Chondrocyte (in vitro differentiated cells): ENCODE data around the gene TXNIP. TPM values are rescaled to one million over a fixed set of nuclear protein-coding genes. Genes with fewer than 3 reads are reported as not detected.

ENCODE experiments used
- DNase-seq: peaks from one replicate; pipeline ENCODE4 v3.0.0; 2021; ENCODE audit warnings: mixed read lengths, low spot score
- H3K27ac Mint-ChIP-seq: one replicate; pipeline ENCODE4 v1.8.0; 2021; ENCODE audit warnings: mild to moderate bottlenecking, moderate library complexity, mixed read lengths; ENCODE audit not compliant: unreplicated experiment
- H3K27me3 Mint-ChIP-seq: 2 replicates; pipeline ENCODE4 v1.8.0; 2021; ENCODE audit warnings: low read depth, mixed read lengths
- H3K36me3 Mint-ChIP-seq: 2 replicates; pipeline ENCODE4 v1.8.0; 2021; ENCODE audit warnings: low read depth, mixed read lengths
- H3K4me1 Mint-ChIP-seq: 2 replicates; pipeline ENCODE4 v1.8.0; 2021; ENCODE audit warnings: low read depth, mild to moderate bottlenecking, mixed read lengths
- H3K4me3 Mint-ChIP-seq: one replicate; pipeline ENCODE4 v1.8.0; 2021; ENCODE audit warnings: mild to moderate bottlenecking, moderate library complexity, mixed read lengths; ENCODE audit not compliant: unreplicated experiment
- H3K9me3 Mint-ChIP-seq: 2 replicates; pipeline ENCODE4 v1.8.0; 2021; ENCODE audit warnings: low read depth, mixed read lengths
- CTCF ChIP-seq: fragments of 200-600 bp; sonication (generic); IDR thresholded peaks from 2 replicates; pipeline ENCODE4 v1.5.0; 2021; ENCODE audit warnings: antibody characterized with exemption, mild to moderate bottlenecking, moderate library complexity
- total RNA-seq: library from RNA; stranded (reverse); gene quantifications from 3 replicates; pipeline ENCODE4 v1.2.1, GENCODE V29; 2021

TXNIP gene
- total RNA-seq, 1 donor from 2014 or later = 3.8 TPM

DNA sequence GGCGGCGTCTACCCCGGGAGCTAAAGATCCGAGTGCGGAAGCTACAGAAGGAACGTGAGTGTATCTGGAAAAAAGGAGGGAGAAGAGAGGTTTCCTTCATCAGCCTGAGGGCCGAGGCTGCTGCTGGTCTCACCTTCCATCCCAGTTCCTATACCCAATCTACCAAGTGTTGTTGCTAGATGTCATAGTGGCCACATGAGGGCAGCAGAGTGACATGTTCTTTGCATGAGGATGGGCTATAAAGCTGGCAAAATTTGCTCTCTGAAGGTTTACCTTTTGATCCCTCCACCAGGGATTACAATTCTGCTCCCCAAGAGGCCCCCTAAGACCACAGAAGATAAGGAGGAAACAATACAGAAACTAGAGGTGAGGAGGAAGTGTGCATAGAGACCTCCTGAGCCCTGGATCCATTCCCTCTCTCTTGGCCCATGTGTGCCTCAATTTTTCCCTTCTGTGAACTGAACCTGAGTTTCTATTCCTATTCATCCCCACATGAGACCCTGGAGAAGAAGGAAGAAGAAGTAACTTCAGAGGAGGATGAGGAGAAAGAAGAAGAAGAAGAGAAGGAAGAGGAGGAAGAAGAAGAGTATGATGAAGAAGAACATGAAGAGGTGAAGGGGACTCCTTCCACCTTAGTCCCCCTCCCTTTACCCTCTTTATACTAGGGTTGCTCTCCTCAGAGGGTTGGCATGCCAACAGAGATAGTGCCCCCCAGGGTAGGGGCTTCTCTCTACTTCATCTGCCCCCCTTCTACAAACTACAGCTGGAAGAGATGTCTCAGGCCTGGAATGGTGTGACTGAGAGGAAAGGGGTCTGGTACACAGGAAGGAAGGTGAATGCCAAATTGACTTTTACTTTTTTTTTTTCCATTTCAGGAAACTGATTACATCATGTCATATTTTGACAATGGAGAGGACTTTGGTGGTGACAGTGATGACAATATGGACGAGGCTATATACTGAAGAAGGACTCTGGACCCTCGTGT, 18.6 kb downstream of the TXNIP start:
- Mint-ChIP-seq H3K9me3 (no peaks in the 10 kb centered on the region), H3K4me1 (no peaks in the 10 kb centered on the region), H3K36me3 (no peaks in the 10 kb centered on the region), H3K27me3 (no peaks in the 10 kb centered on the region), H3K4me3 (no peak overlapping the region), H3K27ac (no peak overlapping the region)
- no peak for DNase-seq
- TF ChIP-seq CTCF = peak; percentile 93

GRCh38 chr1:145977016-145977415, 19.4 kb downstream of the TXNIP start:
- DNase-seq = no peak
- no peaks in the 10 kb centered on the region for H3K27me3 Mint-ChIP-seq
- H3K36me3 Mint-ChIP-seq = no peaks in the 10 kb centered on the region
- H3K27ac Mint-ChIP-seq = no peak overlapping the region
- H3K4me1 Mint-ChIP-seq = no peaks in the 10 kb centered on the region
- TF ChIP-seq CTCF = no peak
- H3K4me3 Mint-ChIP-seq = no peak overlapping the region
- no peaks in the 10 kb centered on the region for H3K9me3 Mint-ChIP-seq

DNA sequence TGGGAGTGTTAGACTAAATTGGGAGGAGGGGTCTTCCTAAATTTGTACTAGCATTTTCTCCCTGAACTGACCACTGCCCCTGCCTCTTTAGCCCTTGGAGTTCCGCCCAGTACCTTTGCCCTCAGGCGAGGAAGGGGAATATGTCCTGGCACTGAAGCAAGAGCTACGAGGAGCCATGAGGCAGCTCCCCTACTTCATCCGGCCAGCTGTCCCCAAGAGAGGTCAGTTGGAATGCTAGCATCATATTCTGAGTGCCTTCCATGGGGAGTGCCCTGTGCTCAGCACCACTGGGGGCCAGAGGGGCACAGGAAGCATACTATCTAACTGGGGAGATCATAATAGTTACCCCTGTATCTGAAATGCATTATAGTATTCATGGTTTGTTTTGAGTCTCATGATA, 21.2 kb downstream of the TXNIP start:
- no peak for DNase-seq
- H3K4me3 Mint-ChIP-seq = no peak overlapping the region
- no peak for TF ChIP-seq CTCF
- H3K36me3 Mint-ChIP-seq = no peaks in the 10 kb centered on the region
- H3K27ac Mint-ChIP-seq = no peak overlapping the region
- no peaks in the 10 kb centered on the region for H3K27me3 Mint-ChIP-seq
- no peaks in the 10 kb centered on the region for H3K4me1 Mint-ChIP-seq
- no peaks in the 10 kb centered on the region for H3K9me3 Mint-ChIP-seq

- TF ChIP-seq CTCF = no peak
- H3K27ac Mint-ChIP-seq = no peak overlapping the region
- no peaks in the 10 kb centered on the region for H3K27me3 Mint-ChIP-seq
- no peaks in the 10 kb centered on the region for H3K9me3 Mint-ChIP-seq
- no peak overlapping the region for H3K4me3 Mint-ChIP-seq
- no peaks in the 10 kb centered on the region for H3K36me3 Mint-ChIP-seq
- H3K4me1 Mint-ChIP-seq = no peaks in the 10 kb centered on the region
- DNase-seq = no peak
Measured at GRCh38 chr1:145974721-145975120, 21.7 kb downstream of the TXNIP start.

DNA sequence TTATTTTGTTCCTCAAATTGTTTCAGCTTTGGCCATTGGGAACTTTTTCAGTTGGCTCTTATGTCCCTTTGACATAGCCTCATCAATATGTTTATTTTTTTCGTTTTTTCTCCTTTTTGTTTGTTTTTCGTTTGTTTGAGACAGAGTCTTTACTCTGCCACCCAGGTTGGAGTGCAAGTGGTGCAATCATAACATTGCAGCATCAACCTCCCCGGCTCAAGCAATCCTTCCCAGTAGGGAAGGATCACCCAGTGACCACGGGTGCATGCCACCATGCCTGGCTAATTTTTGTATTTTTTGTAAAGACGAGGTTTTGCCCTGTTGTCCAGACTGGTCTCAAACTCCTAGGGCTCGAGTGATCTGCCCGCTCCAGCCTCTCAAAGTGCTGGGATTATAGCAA, 23.8 kb downstream of the TXNIP start:
- Mint-ChIP-seq H3K4me3 (no peak overlapping the region), H3K36me3 (peaks cover under 1% of the 10 kb centered on the region), H3K27me3 (no peaks in the 10 kb centered on the region), H3K9me3 (peaks cover under 1% of the 10 kb centered on the region), H3K4me1 (no peaks in the 10 kb centered on the region), H3K27ac (no peak overlapping the region)
- no peak for DNase-seq
- no peak for TF ChIP-seq CTCF
